T-helper 1 cell treated with Interleukin-12 subunit alpha and Interleukin-12 subunit beta and Interleukin-4 antibody, amounts not matched to agents 30 μg/mL and 1 μg/mL, for 36 hours (primary cell): Measurements from ENCODE around the gene AGR3.

Source experiments
- H3K27ac Mint-ChIP-seq: one replicate; pipeline ENCODE4 v1.8.0; 2021; ENCODE audit warnings: mild to moderate bottlenecking, mixed read lengths
- H3K27me3 Mint-ChIP-seq: one replicate; pipeline ENCODE4 v1.8.0; 2021; ENCODE audit warnings: low read depth, mixed read lengths
- H3K36me3 Mint-ChIP-seq: one replicate; pipeline ENCODE4 v1.8.0; 2021; ENCODE audit warnings: low read depth, mixed read lengths
- H3K4me1 Mint-ChIP-seq: one replicate; pipeline ENCODE4 v1.8.0; 2021; ENCODE audit warnings: low read depth, mixed read lengths
- H3K4me3 Mint-ChIP-seq: one replicate; pipeline ENCODE4 v1.8.0; 2021; ENCODE audit warnings: mild to moderate bottlenecking, moderate library complexity, mixed read lengths
- H3K9me3 Mint-ChIP-seq: one replicate; pipeline ENCODE4 v1.8.0; 2021; ENCODE audit warnings: mixed read lengths

Gene AGR3

GRCh38 chr7:16913643-16914042 is 31.9 kb upstream of the AGR3 start:
- no peaks in the 10 kb centered on the region for H3K4me1 Mint-ChIP-seq
- H3K4me3 Mint-ChIP-seq, result no peak overlapping the region
- no peaks in the 10 kb centered on the region for H3K36me3 Mint-ChIP-seq
- H3K27me3 Mint-ChIP-seq, result peaks cover 22% of the 10 kb centered on the region
- H3K27ac Mint-ChIP-seq, result no peak overlapping the region
- H3K9me3 Mint-ChIP-seq, result no peaks in the 10 kb centered on the region

- Mint-ChIP-seq H3K27me3 (peaks cover 25% of the 10 kb centered on the region), H3K36me3 (no peaks in the 10 kb centered on the region), H3K9me3 (no peaks in the 10 kb centered on the region), H3K4me1 (no peaks in the 10 kb centered on the region), H3K27ac (no peak overlapping the region), H3K4me3 (no peak overlapping the region)
Measured at GRCh38 chr7:16912540-16912939, 30.8 kb upstream of the AGR3 start.

- H3K4me1 Mint-ChIP-seq, result no peaks in the 10 kb centered on the region
- H3K27me3 Mint-ChIP-seq, result peaks cover 33% of the 10 kb centered on the region
- H3K9me3 Mint-ChIP-seq, result no peaks in the 10 kb centered on the region
Measured at GRCh38 chr7:16908561-16908960, 26.8 kb upstream of the AGR3 start.

GRCh38 chr7:16905300-16906044 is 23.7 kb upstream of the AGR3 start:
- Mint-ChIP-seq H3K27me3 (peaks cover 23% of the 10 kb centered on the region), H3K4me3 (no peak overlapping the region), H3K36me3 (no peaks in the 10 kb centered on the region), H3K27ac (no peak overlapping the region), H3K4me1 (no peaks in the 10 kb centered on the region), H3K9me3 (no peaks in the 10 kb centered on the region)

More at GRCh38 chr7:16908561-16908960, 26.8 kb upstream of the AGR3 start:
- H3K27ac Mint-ChIP-seq, result no peak overlapping the region
- no peak overlapping the region for H3K4me3 Mint-ChIP-seq
- no peaks in the 10 kb centered on the region for H3K36me3 Mint-ChIP-seq

- Mint-ChIP-seq H3K27ac (no peak overlapping the region), H3K4me1 (no peaks in the 10 kb centered on the region), H3K27me3 (peaks cover 12% of the 10 kb centered on the region), H3K9me3 (no peaks in the 10 kb centered on the region), H3K4me3 (no peak overlapping the region), H3K36me3 (no peaks in the 10 kb centered on the region)
Measured at GRCh38 chr7:16904076-16904475, 22.3 kb upstream of the AGR3 start.

- Mint-ChIP-seq H3K4me3 (no peak overlapping the region), H3K9me3 (no peaks in the 10 kb centered on the region), H3K36me3 (no peaks in the 10 kb centered on the region), H3K4me1 (no peaks in the 10 kb centered on the region), H3K27ac (no peak overlapping the region), H3K27me3 (no peaks in the 10 kb centered on the region)
Measured at GRCh38 chr7:16900209-16900768, 18.5 kb upstream of the AGR3 start.

- H3K27ac Mint-ChIP-seq, result no peak overlapping the region
- no peaks in the 10 kb centered on the region for H3K9me3 Mint-ChIP-seq
- peaks cover 5% of the 10 kb centered on the region for H3K27me3 Mint-ChIP-seq
- H3K4me1 Mint-ChIP-seq, result peaks cover 6% of the 10 kb centered on the region
- H3K4me3 Mint-ChIP-seq, result no peak overlapping the region
- no peaks in the 10 kb centered on the region for H3K36me3 Mint-ChIP-seq
Measured at GRCh38 chr7:16891874-16892643, 10.3 kb upstream of the AGR3 start.

GRCh38 chr7:16891338-16891737 is 9.6 kb upstream of the AGR3 start:
- H3K4me1 Mint-ChIP-seq, result peaks cover 6% of the 10 kb centered on the region
- no peaks in the 10 kb centered on the region for H3K9me3 Mint-ChIP-seq
- H3K27me3 Mint-ChIP-seq, result peaks cover 7% of the 10 kb centered on the region
- H3K36me3 Mint-ChIP-seq, result no peaks in the 10 kb centered on the region
- H3K4me3 Mint-ChIP-seq, result no peak overlapping the region
- H3K27ac Mint-ChIP-seq, result no peak overlapping the region

- H3K4me3 Mint-ChIP-seq, result no peak overlapping the region
- H3K27me3 Mint-ChIP-seq, result peaks cover 12% of the 10 kb centered on the region
- H3K9me3 Mint-ChIP-seq, result no peaks in the 10 kb centered on the region
- H3K27ac Mint-ChIP-seq, result no peak overlapping the region
- H3K36me3 Mint-ChIP-seq, result no peaks in the 10 kb centered on the region
- H3K4me1 Mint-ChIP-seq, result peaks cover 6% of the 10 kb centered on the region
Measured at GRCh38 chr7:16889851-16890415, 8.2 kb upstream of the AGR3 start.

GRCh38 chr7:16889305-16889704 is 7.5 kb upstream of the AGR3 start:
- Mint-ChIP-seq H3K36me3 (no peaks in the 10 kb centered on the region), H3K4me3 (no peak overlapping the region), H3K27ac (no peak overlapping the region), H3K4me1 (peaks cover 6% of the 10 kb centered on the region), H3K9me3 (no peaks in the 10 kb centered on the region), H3K27me3 (peaks cover 12% of the 10 kb centered on the region)

- no peak overlapping the region for H3K4me3 Mint-ChIP-seq
- H3K27ac Mint-ChIP-seq, result no peak overlapping the region
- peaks cover 15% of the 10 kb centered on the region for H3K27me3 Mint-ChIP-seq
- H3K4me1 Mint-ChIP-seq, result no peaks in the 10 kb centered on the region
- H3K36me3 Mint-ChIP-seq, result no peaks in the 10 kb centered on the region
- no peaks in the 10 kb centered on the region for H3K9me3 Mint-ChIP-seq
Measured at GRCh38 chr7:16883918-16884317, 2.1 kb upstream of the AGR3 start.

- H3K27ac Mint-ChIP-seq, result no peak overlapping the region
- H3K36me3 Mint-ChIP-seq, result no peaks in the 10 kb centered on the region
- no peaks in the 10 kb centered on the region for H3K9me3 Mint-ChIP-seq
- no peak overlapping the region for H3K4me3 Mint-ChIP-seq
- no peaks in the 10 kb centered on the region for H3K4me1 Mint-ChIP-seq
- peaks cover 3% of the 10 kb centered on the region for H3K27me3 Mint-ChIP-seq
Measured at GRCh38 chr7:16880554-16880953, 1.2 kb downstream of the AGR3 start.

- Mint-ChIP-seq H3K4me3 (no peak overlapping the region), H3K9me3 (no peaks in the 10 kb centered on the region), H3K27me3 (peaks cover 3% of the 10 kb centered on the region), H3K36me3 (no peaks in the 10 kb centered on the region), H3K4me1 (no peaks in the 10 kb centered on the region), H3K27ac (no peak overlapping the region)
Measured at GRCh38 chr7:16879181-16879580, 2.6 kb downstream of the AGR3 start.

GRCh38 chr7:16875861-16876260 is 5.9 kb downstream of the AGR3 start:
- H3K27me3 Mint-ChIP-seq, result no peaks in the 10 kb centered on the region
- no peaks in the 10 kb centered on the region for H3K4me1 Mint-ChIP-seq
- H3K27ac Mint-ChIP-seq, result no peak overlapping the region
- no peak overlapping the region for H3K4me3 Mint-ChIP-seq
- H3K9me3 Mint-ChIP-seq, result no peaks in the 10 kb centered on the region
- H3K36me3 Mint-ChIP-seq, result no peaks in the 10 kb centered on the region

GRCh38 chr7:16874066-16874465 is 7.7 kb downstream of the AGR3 start:
- Mint-ChIP-seq H3K4me1 (no peaks in the 10 kb centered on the region), H3K9me3 (no peaks in the 10 kb centered on the region), H3K4me3 (no peak overlapping the region), H3K36me3 (no peaks in the 10 kb centered on the region), H3K27me3 (no peaks in the 10 kb centered on the region), H3K27ac (no peak overlapping the region)
